HCT116 (cell line): ENCODE data around the gene SMARCAL1. TPM values are rescaled to one million over a fixed set of nuclear protein-coding genes. Genes with fewer than 3 reads are reported as not detected.

ENCODE experiments used
- ATAC-seq: fragments of 200-7000 bp; cut with Tn5 transposase; 2 replicates; pipeline ENCODE4 v1.9.1; 2020; ENCODE audit warnings: mild to moderate bottlenecking, moderate library complexity
- BruUV-seq: library from RNA; stranded (reverse); fragments of 400-500 nt; replicated peaks from 2 replicates; lab custom pipeline; 2021; lab: Mats Ljungman, UMichigan
- CTCF ChIA-PET: fragments of 300-600 bp; sonication (Branson Sonifier 250); formaldehyde crosslinking; loops from one replicate; lab custom pipeline; 2021; ENCODE audit warnings: antibody characterized with exemption; lab: Charles Lee
- POLR2A ChIA-PET: fragments of 300-600, 350-600 bp; sonication (Branson Sonifier 250); formaldehyde crosslinking; loops from one replicate; lab custom pipeline; 2021; ENCODE audit warnings: antibody characterized with exemption; lab: Charles Lee
- RAD21 ChIA-PET, 2 experiments: fragments of 300-600 bp; sonication (Branson Sonifier 250); formaldehyde crosslinking; loops; one replicate each; lab custom pipeline; 2023; ENCODE audit warnings: low total read pairs in 2 of 2; ENCODE audit not compliant: uncharacterized antibody in 2 of 2, unreplicated experiment in 2 of 2, low non-redundant PET in 1 of 2; lab: Charles Lee
- DNase-seq: peaks from one replicate; pipeline ENCODE4 v3.0.0-alpha.2; 2010; ENCODE audit warnings: low read depth, low spot score
- H2AFZ ChIP-seq: fragments of 200-600 bp; shearing (Covaris generic), sonication (generic); 2 replicates; pipeline ENCODE4 v1.6.1; 2017; ENCODE audit warnings: low read depth, mixed run types, mixed read lengths, antibody characterized with exemption, low read length; ENCODE audit not compliant: poor library complexity, severe bottlenecking
- H3K27ac ChIP-seq: 2 replicates; pipeline ENCODE4 v1.5.1; 2012; ENCODE audit warnings: low read depth, low read length
- H3K27me3 ChIP-seq: fragments of 200-600 bp; sonication (generic); 2 replicates; pipeline ENCODE4 v1.6.1; 2016; ENCODE audit warnings: mixed run types, low read length, mixed read lengths; ENCODE audit not compliant: insufficient read depth
- H3K36me3 ChIP-seq, 2 experiments: fragments of 200-500 bp in 1 of 2; fragments of 200-600 bp in 1 of 2; sonication (Bioruptor generic) in 1 of 2; sonication (generic) in 1 of 2; 2 replicates each; pipeline versions ENCODE4 v1.5.1 to v1.6.1; 2014 to 2016; ENCODE audit warnings: low read length in 2 of 2, inconsistent platforms in 1 of 2, mixed read lengths in 1 of 2, mixed run types in 1 of 2; ENCODE audit not compliant: insufficient read depth in 2 of 2, control insufficient read depth in 1 of 2
- H3K4me1 ChIP-seq, 2 experiments: fragments of 200-600 bp in 1 of 2; sonication (generic) in 1 of 2; 2 replicates each; pipeline versions ENCODE4 v1.5.1 to v1.6.1; 2012 to 2017; ENCODE audit warnings: low read length in 2 of 2, inconsistent platforms in 1 of 2, mild to moderate bottlenecking in 1 of 2, mixed read lengths in 1 of 2, mixed run types in 1 of 2, moderate library complexity in 1 of 2; ENCODE audit not compliant: insufficient read depth in 2 of 2, control insufficient read depth in 1 of 2
- H3K4me2 ChIP-seq: fragments of 200-600 bp; sonication (generic); 2 replicates; pipeline ENCODE4 v1.6.1; 2017; ENCODE audit warnings: mixed run types, low read length, mixed read lengths
- H3K4me3 ChIP-seq, 2 experiments: fragments of 200-600 bp in 1 of 2; sonication (generic) in 1 of 2; replicated peaks in 1 of 2; 2 replicates each; pipeline ENCODE4 v1.5.1; 2011 to 2016; ENCODE audit warnings: low read length in 2 of 2, control low read depth in 1 of 2, low read depth in 1 of 2, mild to moderate bottlenecking in 1 of 2, mixed read lengths in 1 of 2, mixed run types in 1 of 2
- H3K79me2 ChIP-seq: fragments of 200-600 bp; sonication (generic); 2 replicates; pipeline ENCODE4 v1.6.1; 2017; ENCODE audit warnings: mild to moderate bottlenecking, mixed run types, low read length, moderate library complexity, mixed read lengths; ENCODE audit not compliant: insufficient read depth
- H3K9ac ChIP-seq: fragments of 200-600 bp; sonication (generic); 2 replicates; pipeline ENCODE4 v1.6.1; 2016; ENCODE audit warnings: low read length, mixed read lengths
- H3K9me2 ChIP-seq: fragments of 200-600 bp; sonication (generic), shearing (Covaris generic); 2 replicates; pipeline ENCODE4 v1.6.1; 2017; ENCODE audit warnings: mixed run types, mild to moderate bottlenecking, moderate library complexity; ENCODE audit not compliant: insufficient read depth
- H3K9me3 ChIP-seq, 2 experiments: fragments of 200-500 bp in 1 of 2; fragments of 200-600 bp in 1 of 2; sonication (Bioruptor generic) in 1 of 2; sonication (generic) in 1 of 2; 2 replicates each; pipeline ENCODE4 v1.6.1; 2014 to 2017; ENCODE audit warnings: low read length in 2 of 2, mixed read lengths in 2 of 2, inconsistent platforms in 1 of 2, low read depth in 1 of 2, mild to moderate bottlenecking in 1 of 2, mixed run types in 1 of 2, moderate library complexity in 1 of 2; ENCODE audit not compliant: control insufficient read depth in 1 of 2, insufficient read depth in 1 of 2
- H4K20me1 ChIP-seq: fragments of 200-600 bp; sonication (generic), shearing (Covaris generic); 2 replicates; pipeline ENCODE4 v1.6.1; 2017; ENCODE audit warnings: mixed run types, mild to moderate bottlenecking, moderate library complexity; ENCODE audit not compliant: insufficient read depth
- CBX3 ChIP-seq: IDR thresholded peaks from 2 replicates; pipeline ENCODE4 v1.6.1; 2012; ENCODE audit warnings: low read depth
- ELF1 ChIP-seq: IDR thresholded peaks from 2 replicates; pipeline ENCODE4 v1.6.1; 2012; ENCODE audit warnings: low read depth, borderline replicate concordance
- FOSL1 ChIP-seq: IDR thresholded peaks from 2 replicates; pipeline ENCODE4 v1.6.1; 2012; ENCODE audit warnings: low read depth
- JUND ChIP-seq: IDR thresholded peaks from 2 replicates; pipeline ENCODE4 v1.6.1; 2012
- REST ChIP-seq: IDR thresholded peaks from 2 replicates; pipeline ENCODE4 v1.6.1; 2012; ENCODE audit warnings: low read depth
- SRF ChIP-seq: IDR thresholded peaks from 2 replicates; pipeline ENCODE4 v1.6.1; 2012; ENCODE audit warnings: low read depth
- YY1 ChIP-seq: IDR thresholded peaks from 2 replicates; pipeline ENCODE4 v1.6.1; 2011; ENCODE audit warnings: low read length, low read depth, moderate library complexity, mild to moderate bottlenecking; ENCODE audit not compliant: insufficient replicate concordance; ENCODE audit errors: extremely low read depth
- ZBTB33 ChIP-seq: IDR thresholded peaks from 2 replicates; pipeline ENCODE4 v1.6.1; 2011; ENCODE audit warnings: mild to moderate bottlenecking, low read length, moderate library complexity; ENCODE audit not compliant: insufficient replicate concordance; ENCODE audit errors: extremely low read depth
- intact Hi-C: fragments of 100-400 bp; cut with micrococcal nuclease; formaldehyde crosslinking; loops from 2 replicates; pipeline ENCODE4 v1.10.0; 2022
- total RNA-seq: library from RNA; stranded (reverse); gene quantifications from one replicate; pipeline ENCODE4 v1.2.1, GENCODE V29; 2021; ENCODE audit not compliant: unreplicated experiment
- TF ChIP-seq, protein P1 (sequence below): IDR thresholded peaks from 2 replicates; pipeline ENCODE4 v1.6.1; 2012

The SMARCAL1 gene
- total RNA-seq, 1 experiment from 2014 or later = 18.0 TPM

DNA sequence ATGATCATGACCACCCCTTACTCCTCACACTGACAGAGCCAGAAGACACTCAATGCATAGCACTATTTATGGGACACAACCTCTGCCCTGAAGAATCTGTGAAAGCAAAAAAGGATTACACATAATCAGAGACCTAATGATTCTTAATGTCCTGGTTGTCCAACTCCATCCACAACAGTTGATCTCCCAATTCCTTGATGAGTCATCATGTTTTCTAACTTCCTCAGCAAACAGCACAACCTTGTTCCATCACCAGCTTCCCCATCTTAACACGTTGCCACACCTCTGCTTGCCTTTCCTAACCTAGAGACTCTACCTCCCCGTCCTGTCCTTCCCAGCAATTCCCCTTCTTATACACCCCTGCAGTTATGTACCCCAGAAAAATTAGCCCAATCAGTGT, 26.8 kb upstream of the SMARCAL1 start:
- no TSS peak for BruUV-seq
- intact Hi-C loops = no loop called here
- ChIA-PET POLR2A (no interaction called here), CTCF (no interaction called here), RAD21 (no interaction called here)
- Histone ChIP-seq H3K79me2 (no peaks in the 10 kb centered on the region), H3K9me3 (no peaks in the 10 kb centered on the region), H3K4me1 (no peaks in the 10 kb centered on the region), H3K9me2 (no peaks in the 10 kb centered on the region), H3K9ac (no peak overlapping the region), H4K20me1 (no peaks in the 10 kb centered on the region), H3K4me3 (no peak overlapping the region), H2AFZ (no peak overlapping the region), H3K4me2 (no peak overlapping the region), H3K36me3 (no peaks in the 10 kb centered on the region), H3K27ac (no peak overlapping the region), H3K27me3 (no peaks in the 10 kb centered on the region)
- DNase-seq = no peak
- no peak for ATAC-seq
- TF ChIP-seq FOSL1 = no peak
- no peak for TF ChIP-seq ELF1
- no peak for TF ChIP-seq REST
- TF ChIP-seq, protein P1, sequence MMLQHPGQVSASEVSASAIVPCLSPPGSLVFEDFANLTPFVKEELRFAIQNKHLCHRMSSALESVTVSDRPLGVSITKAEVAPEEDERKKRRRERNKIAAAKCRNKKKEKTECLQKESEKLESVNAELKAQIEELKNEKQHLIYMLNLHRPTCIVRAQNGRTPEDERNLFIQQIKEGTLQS = no peak

GRCh38 chr2:216387262-216387661, 25.0 kb upstream of the SMARCAL1 start:
- DNase-seq (no peak), ATAC-seq (no peak)
- no peaks in the 10 kb centered on the region for H3K9me3 ChIP-seq
- ChIA-PET RAD21 (no interaction called here), CTCF (no interaction called here), POLR2A (no interaction called here)
- intact Hi-C loops = no loop called here
- H3K27ac ChIP-seq = no peak overlapping the region
- no peaks in the 10 kb centered on the region for H4K20me1 ChIP-seq
- TF ChIP-seq ZBTB33 (no peak), JUND (no peak), SRF (no peak), CBX3 (no peak), YY1 (no peak)
- H3K9me2 ChIP-seq = no peaks in the 10 kb centered on the region
- H3K4me1 ChIP-seq = peaks cover 0 to 7% of the 10 kb centered on the region in 2 experiments; a peak in 2 of 4 replicates
- no TSS peak for BruUV-seq
- no peak overlapping the region for H3K9ac ChIP-seq
- H3K4me2 ChIP-seq = no peak overlapping the region
- no peaks in the 10 kb centered on the region for H3K27me3 ChIP-seq
- H3K4me3 ChIP-seq = no peak overlapping the region
- no peaks in the 10 kb centered on the region for H3K79me2 ChIP-seq
- H3K36me3 ChIP-seq = no peaks in the 10 kb centered on the region
- H2AFZ ChIP-seq = no peak overlapping the region
